A549 (cell line): ENCODE data around the gene CASP4. TPM values are rescaled to one million over a fixed set of nuclear protein-coding genes. Genes with fewer than 3 reads are reported as not detected.

ENCODE experiments used
- ATAC-seq, 2 experiments: fragments of 200-7000 bp in 1 of 2; fragments of >200 bp in 1 of 2; cut with Nextera tagmentation in 1 of 2; cut with Tn5 transposase in 1 of 2; 3 replicates each; pipeline versions ENCODE4 v1.8.0 to v1.9.1; 2018 to 2020; ENCODE audit warnings: mild to moderate bottlenecking in 1 of 2, moderate library complexity in 1 of 2
- CTCF ChIA-PET: fragments of 300-600 bp; sonication (Branson Sonifier 250); formaldehyde crosslinking; extraction: SDS; loops from one replicate; lab custom pipeline; 2021; ENCODE audit warnings: antibody characterized with exemption, inconsistent platforms; lab: Yijun Ruan, JAX
- POLR2A ChIA-PET: fragments of 350-600 bp; formaldehyde crosslinking; extraction: SDS; loops from one replicate; lab custom pipeline; 2021; ENCODE audit warnings: antibody characterized with exemption, inconsistent platforms; lab: Yijun Ruan, JAX
- DNase-seq, 2 experiments: peaks; one replicate each; pipeline versions ENCODE4 v3.0.0 to v3.0.0-alpha.2; 2011 to 2016; ENCODE audit warnings: low read depth in 1 of 2, low spot score in 1 of 2
- FAIRE-seq: peaks from 2 replicates; lab custom pipeline; 2011; peaks lifted over from hg19 to GRCh38; lab: Jason Lieb, UNC
- H3K27ac ChIP-seq, 2 experiments: fragments of >200 bp; sonication (Bioruptor Twin); formaldehyde crosslinking; 3 replicates each; pipeline ENCODE4 v1.5.1; 2016 to 2017
- H3K4me1 ChIP-seq: fragments of >200 bp; sonication (Bioruptor Twin); formaldehyde crosslinking; 3 replicates; pipeline ENCODE4 v1.6.1; 2016
- H3K4me2 ChIP-seq: fragments of >200 bp; sonication (Bioruptor Twin); formaldehyde crosslinking; 3 replicates; pipeline ENCODE4 v1.6.1; 2016
- H3K4me3 ChIP-seq: fragments of >200 bp; sonication (Bioruptor Twin); formaldehyde crosslinking; 3 replicates; pipeline ENCODE4 v1.5.1; 2016
- H3K9me3 ChIP-seq: fragments of >200 bp; sonication (Bioruptor Twin); formaldehyde crosslinking; 3 replicates; pipeline ENCODE4 v1.6.1; 2016
- BHLHE40 ChIP-seq: IDR thresholded peaks from 2 replicates; pipeline ENCODE4 v1.6.1; 2012; ENCODE audit warnings: low read depth, low read length, inconsistent platforms
- CBX2 ChIP-seq: fragments of 200-600 bp; sonication (generic); IDR thresholded peaks from 2 replicates; pipeline ENCODE4 v1.6.1; 2016; ENCODE audit warnings: low read depth, mild to moderate bottlenecking, borderline replicate concordance
- CBX8 ChIP-seq: fragments of 200-600 bp; sonication (generic); IDR thresholded peaks from 2 replicates; pipeline ENCODE4 v1.6.1; 2016
- CEBPB ChIP-seq, 2 experiments: fragments of >200 bp in 1 of 2; sonication (Bioruptor Twin) in 1 of 2; formaldehyde crosslinking in 1 of 2; IDR thresholded peaks; 2 replicates each; pipeline ENCODE4 v1.6.1; 2012 to 2016
- EP300 ChIP-seq, 2 experiments: fragments of >200 bp; sonication (Bioruptor Twin); formaldehyde crosslinking; IDR thresholded peaks; 2 replicates in 1 of 2; 3 replicates in 1 of 2; pipeline ENCODE4 v1.6.1; 2016 to 2017
- ESRRA ChIP-seq: fragments of 150-350 bp; IDR thresholded peaks from 2 replicates; pipeline ENCODE4 v1.6.1; 2014; ENCODE audit warnings: mild to moderate bottlenecking, low read length, borderline replicate concordance
- FOXS1 ChIP-seq: fragments of 250-450 bp; sonication (Bioruptor Pico); IDR thresholded peaks from 2 replicates; pipeline ENCODE4 v1.5.0; 2020; ENCODE audit warnings: mild to moderate bottlenecking, moderate library complexity
- HOXA7 ChIP-seq: fragments of 250-450 bp; sonication (Bioruptor Pico); IDR thresholded peaks from 2 replicates; pipeline ENCODE4 v1.5.0; 2020; ENCODE audit warnings: mild to moderate bottlenecking, moderate library complexity
- HOXB13 ChIP-seq: fragments of 250-450 bp; sonication (Bioruptor Pico); IDR thresholded peaks from 2 replicates; pipeline ENCODE4 v1.5.0; 2020; ENCODE audit warnings: low read depth, mild to moderate bottlenecking, moderate library complexity
- HOXB5 ChIP-seq: fragments of 250-450 bp; sonication (Bioruptor Pico); IDR thresholded peaks from 2 replicates; pipeline ENCODE4 v1.5.0; 2020; ENCODE audit warnings: mild to moderate bottlenecking, moderate library complexity
- KDM1A ChIP-seq: fragments of 200-600 bp; sonication (generic); IDR thresholded peaks from 2 replicates; pipeline ENCODE4 v1.6.1; 2016; ENCODE audit warnings: low read depth, mild to moderate bottlenecking
- MYC ChIP-seq: IDR thresholded peaks from 2 replicates; pipeline ENCODE4 v1.6.1; 2012; ENCODE audit warnings: mild to moderate bottlenecking, inconsistent platforms, low read length, improper control_type of control experiment, borderline replicate concordance
- RARB ChIP-seq: fragments of 250-450 bp; sonication (Bioruptor Pico); IDR thresholded peaks from 2 replicates; pipeline ENCODE4 v1.8.0; 2021; ENCODE audit warnings: mild to moderate bottlenecking, moderate library complexity
- RFX5 ChIP-seq: fragments of 450-650 bp; IDR thresholded peaks from 2 replicates; pipeline ENCODE4 v1.7.1; 2014; ENCODE audit warnings: antibody characterized with exemption, mild to moderate bottlenecking, moderate library complexity
- TP53 ChIP-seq: fragments of 250-450 bp; sonication (Bioruptor Pico); IDR thresholded peaks from 2 replicates; pipeline ENCODE4 v1.5.0; 2021; ENCODE audit warnings: mild to moderate bottlenecking, moderate library complexity
- ZNF302 ChIP-seq: fragments of 250-450 bp; sonication (Bioruptor Pico); IDR thresholded peaks from 2 replicates; pipeline ENCODE4 v1.9.0; 2021; ENCODE audit warnings: inconsistent platforms, mild to moderate bottlenecking, moderate library complexity
- WGBS: methylation state at CpG from one replicate; pipeline ENCODE4 v1.1.6; 2017; ENCODE audit errors: missing lambda C conversion rate; 5-methylcytosine and 5-hydroxymethylcytosine counted together
- polyA plus RNA-seq, 4 experiments: library from polyadenylated mRNA; depleted of rRNA in 3 of 4; stranded (reverse); fragments of >200 nt; fragmentation: RNase III in 1 of 4; extraction: RNeasy Plus Mini Kit Qiagen cat#74134 plus additional on column Dnase treatment in 1 of 4; gene quantifications; 2 replicates in 3 of 4; 3 replicates in 1 of 4; pipeline ENCODE4 v1.2.3, GENCODE V29; 2011 to 2017
- TF ChIP-seq, protein P1 (sequence below): IDR thresholded peaks from 2 replicates; pipeline ENCODE4 v1.6.1; 2012; ENCODE audit warnings: low read depth, borderline replicate concordance
- TF ChIP-seq, protein P2 (sequence below): fragments of >200 bp; sonication (Bioruptor Twin); formaldehyde crosslinking; IDR thresholded peaks from 3 replicates; pipeline ENCODE4 v1.5.1; 2016
- TF ChIP-seq, protein P3 (sequence below): fragments of >200 bp; sonication (Bioruptor Twin); formaldehyde crosslinking; IDR thresholded peaks from 3 replicates; pipeline ENCODE4 v1.6.1; 2016
- TF ChIP-seq, protein P4 (sequence below): fragments of 250-450 bp; sonication (Bioruptor Pico); IDR thresholded peaks from 2 replicates; pipeline ENCODE4 v1.5.0; 2021; ENCODE audit warnings: mild to moderate bottlenecking, moderate library complexity, borderline replicate concordance

CASP4 gene
- polyA plus RNA-seq, 2 of the 4 experiments (the other 2 are of a cell fraction): 5.5 to 9.7 TPM

DNA sequence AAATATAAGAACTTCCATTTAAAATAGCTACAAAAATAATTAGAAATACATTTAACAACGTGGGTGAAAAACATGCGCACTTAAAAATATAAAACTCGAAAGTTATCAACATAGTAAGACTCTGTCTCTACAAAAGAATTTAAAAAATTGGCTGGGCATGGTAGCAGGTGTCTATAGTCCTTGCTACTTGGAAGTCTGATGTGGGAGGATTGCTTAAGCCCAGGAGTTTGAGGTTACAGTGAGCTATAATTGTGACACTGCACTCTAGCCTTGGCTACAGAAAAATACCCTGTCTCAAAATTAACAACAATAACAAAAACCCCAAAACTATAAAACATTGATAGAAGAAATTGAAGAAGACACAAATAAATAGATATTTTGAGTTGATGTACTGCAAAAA lies 56.3 kb downstream of the CASP4 start:
- no peak for ATAC-seq
- WGBS: 35% methylated on average over 3 of the region's 3 CpGs

DNA sequence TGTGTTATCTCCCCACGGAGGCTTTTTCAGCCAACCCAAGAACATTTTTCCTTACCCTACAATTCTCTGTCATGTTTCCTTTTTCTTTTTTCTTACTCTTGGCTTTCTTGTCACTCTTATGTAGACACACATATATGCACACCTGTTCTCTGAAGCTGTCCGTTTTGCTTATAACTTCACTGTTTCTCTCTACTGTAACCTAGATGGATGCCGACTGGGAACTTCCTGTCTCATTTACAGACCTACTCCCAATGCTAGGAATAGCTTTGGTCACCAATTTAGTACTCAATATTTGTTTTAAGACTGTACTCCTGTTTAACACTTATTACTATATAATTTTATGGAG lies 60.2 kb downstream of the CASP4 start:
- 23% methylated on average over 3 of the region's 3 CpGs for WGBS
- no peak overlapping the region for H3K27ac ChIP-seq

More for the DNA sequence above, 56.3 kb downstream of the CASP4 start:
- DNase-seq (no peak), FAIRE-seq (no peak)
- H3K4me2 ChIP-seq: no peak overlapping the region
- H3K4me1 ChIP-seq: no peaks in the 10 kb centered on the region
- no peaks in the 10 kb centered on the region for H3K9me3 ChIP-seq
- TF ChIP-seq CBX2 (no peak), RFX5 (no peak), KDM1A (no peak), HOXB5 (CRISPR knock-in tag) (no peak), RARB (CRISPR knock-in tag) (no peak)
- TF ChIP-seq, protein P1, sequence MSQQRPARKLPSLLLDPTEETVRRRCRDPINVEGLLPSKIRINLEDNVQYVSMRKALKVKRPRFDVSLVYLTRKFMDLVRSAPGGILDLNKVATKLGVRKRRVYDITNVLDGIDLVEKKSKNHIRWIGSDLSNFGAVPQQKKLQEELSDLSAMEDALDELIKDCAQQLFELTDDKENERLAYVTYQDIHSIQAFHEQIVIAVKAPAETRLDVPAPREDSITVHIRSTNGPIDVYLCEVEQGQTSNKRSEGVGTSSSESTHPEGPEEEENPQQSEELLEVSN: no peak
- TF ChIP-seq, protein P2, sequence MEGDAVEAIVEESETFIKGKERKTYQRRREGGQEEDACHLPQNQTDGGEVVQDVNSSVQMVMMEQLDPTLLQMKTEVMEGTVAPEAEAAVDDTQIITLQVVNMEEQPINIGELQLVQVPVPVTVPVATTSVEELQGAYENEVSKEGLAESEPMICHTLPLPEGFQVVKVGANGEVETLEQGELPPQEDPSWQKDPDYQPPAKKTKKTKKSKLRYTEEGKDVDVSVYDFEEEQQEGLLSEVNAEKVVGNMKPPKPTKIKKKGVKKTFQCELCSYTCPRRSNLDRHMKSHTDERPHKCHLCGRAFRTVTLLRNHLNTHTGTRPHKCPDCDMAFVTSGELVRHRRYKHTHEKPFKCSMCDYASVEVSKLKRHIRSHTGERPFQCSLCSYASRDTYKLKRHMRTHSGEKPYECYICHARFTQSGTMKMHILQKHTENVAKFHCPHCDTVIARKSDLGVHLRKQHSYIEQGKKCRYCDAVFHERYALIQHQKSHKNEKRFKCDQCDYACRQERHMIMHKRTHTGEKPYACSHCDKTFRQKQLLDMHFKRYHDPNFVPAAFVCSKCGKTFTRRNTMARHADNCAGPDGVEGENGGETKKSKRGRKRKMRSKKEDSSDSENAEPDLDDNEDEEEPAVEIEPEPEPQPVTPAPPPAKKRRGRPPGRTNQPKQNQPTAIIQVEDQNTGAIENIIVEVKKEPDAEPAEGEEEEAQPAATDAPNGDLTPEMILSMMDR: no peak
- TF ChIP-seq, protein P3, sequence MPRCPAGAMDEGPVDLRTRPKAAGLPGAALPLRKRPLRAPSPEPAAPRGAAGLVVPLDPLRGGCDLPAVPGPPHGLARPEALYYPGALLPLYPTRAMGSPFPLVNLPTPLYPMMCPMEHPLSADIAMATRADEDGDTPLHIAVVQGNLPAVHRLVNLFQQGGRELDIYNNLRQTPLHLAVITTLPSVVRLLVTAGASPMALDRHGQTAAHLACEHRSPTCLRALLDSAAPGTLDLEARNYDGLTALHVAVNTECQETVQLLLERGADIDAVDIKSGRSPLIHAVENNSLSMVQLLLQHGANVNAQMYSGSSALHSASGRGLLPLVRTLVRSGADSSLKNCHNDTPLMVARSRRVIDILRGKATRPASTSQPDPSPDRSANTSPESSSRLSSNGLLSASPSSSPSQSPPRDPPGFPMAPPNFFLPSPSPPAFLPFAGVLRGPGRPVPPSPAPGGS: no peak
- H3K27ac ChIP-seq: no peak overlapping the region
- CTCF ChIA-PET: no interaction called here
- POLR2A ChIA-PET: no interaction called here
- no peak overlapping the region for H3K4me3 ChIP-seq

DNA sequence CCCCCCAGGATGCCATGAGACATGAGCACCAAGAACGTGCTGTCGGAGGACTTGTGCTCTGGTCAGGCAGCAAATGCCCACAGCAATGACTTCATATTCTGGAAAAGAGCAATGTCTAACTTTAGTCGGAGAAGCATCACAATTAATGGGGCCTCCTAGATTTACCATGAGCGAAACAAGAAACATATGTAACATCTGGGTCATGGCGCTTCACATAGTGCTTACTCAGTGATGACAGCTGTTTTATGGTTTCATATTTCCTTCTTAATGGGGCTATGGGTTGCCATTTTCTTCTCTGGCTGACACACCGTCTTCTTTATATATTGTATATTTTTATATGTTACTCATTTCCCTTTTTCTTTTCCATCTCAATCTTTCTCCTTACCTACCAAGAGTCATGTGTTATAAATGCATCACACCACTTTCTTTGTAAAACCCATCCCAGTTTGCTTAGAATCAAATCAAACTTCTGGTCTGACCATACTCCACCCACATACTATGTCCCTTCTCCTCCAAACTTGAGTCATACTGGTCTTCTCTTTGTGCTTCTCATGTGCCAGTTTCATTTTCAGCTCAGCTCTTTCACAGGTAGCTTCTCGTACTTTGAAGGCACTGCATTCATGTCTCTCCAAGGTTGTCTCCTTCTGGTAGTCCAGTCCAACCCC lies 60.7 kb downstream of the CASP4 start:
- Histone ChIP-seq H3K4me3 (no peak overlapping the region), H3K9me3 (no peaks in the 10 kb centered on the region), H3K27ac (no peak overlapping the region), H3K4me2 (no peak overlapping the region), H3K4me1 (no peaks in the 10 kb centered on the region)
- ChIA-PET CTCF (no interaction called here), POLR2A (no interaction called here)
- DNase-seq: no peak
- ATAC-seq: no peak
- no peak for TF ChIP-seq CBX8
- no peak for TF ChIP-seq HOXA7 (CRISPR knock-in tag)
- TF ChIP-seq ZNF302 (CRISPR knock-in tag): no peak
- TF ChIP-seq, protein P4, sequence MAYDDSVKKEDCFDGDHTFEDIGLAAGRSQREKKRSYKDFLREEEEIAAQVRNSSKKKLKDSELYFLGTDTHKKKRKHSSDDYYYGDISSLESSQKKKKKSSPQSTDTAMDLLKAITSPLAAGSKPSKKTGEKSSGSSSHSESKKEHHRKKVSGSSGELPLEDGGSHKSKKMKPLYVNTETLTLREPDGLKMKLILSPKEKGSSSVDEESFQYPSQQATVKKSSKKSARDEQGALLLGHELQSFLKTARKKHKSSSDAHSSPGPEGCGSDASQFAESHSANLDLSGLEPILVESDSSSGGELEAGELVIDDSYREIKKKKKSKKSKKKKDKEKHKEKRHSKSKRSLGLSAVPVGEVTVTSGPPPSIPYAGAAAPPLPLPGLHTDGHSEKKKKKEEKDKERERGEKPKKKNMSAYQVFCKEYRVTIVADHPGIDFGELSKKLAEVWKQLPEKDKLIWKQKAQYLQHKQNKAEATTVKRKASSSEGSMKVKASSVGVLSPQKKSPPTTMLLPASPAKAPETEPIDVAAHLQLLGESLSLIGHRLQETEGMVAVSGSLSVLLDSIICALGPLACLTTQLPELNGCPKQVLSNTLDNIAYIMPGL (CRISPR knock-in tag): no peak
- no peak for TF ChIP-seq ESRRA
- no peak for TF ChIP-seq HOXB13 (CRISPR knock-in tag)
- TF ChIP-seq RFX5: no peak
- TF ChIP-seq TP53: no peak
- TF ChIP-seq CBX2: no peak
- TF ChIP-seq MYC: no peak
- no peak for TF ChIP-seq BHLHE40
- no peak for TF ChIP-seq FOXS1
- no peak for TF ChIP-seq EP300 (IDR thresholded peaks at IDR 0.05)
- TF ChIP-seq RARB (CRISPR knock-in tag): no peak
- 51% methylated on average over 7 of the region's 7 CpGs for WGBS
- FAIRE-seq: no peak

More for the DNA sequence above, 60.2 kb downstream of the CASP4 start:
- H3K9me3 ChIP-seq: no peaks in the 10 kb centered on the region
- TF ChIP-seq HOXB13 (CRISPR knock-in tag) (no peak), CEBPB (IDR thresholded peaks at IDR 0.05) (no peak), CBX2 (no peak)
- TF ChIP-seq, protein P4 (CRISPR knock-in tag): no peak
- TF ChIP-seq, all 56 proteins: peak for 0
- Histone ChIP-seq H3K4me1 (no peaks in the 10 kb centered on the region), H3K4me3 (no peak overlapping the region), H3K4me2 (no peak overlapping the region)
- ChIA-PET POLR2A (no interaction called here), CTCF (no interaction called here)
- FAIRE-seq: no peak
- no peak for ATAC-seq
- no peak for DNase-seq
